Coronary artery (tissue), 2 donors: ENCODE data around the gene CAMSAP2.
A peak's percentile ranks its signal among the peaks of the same experiment; 100 is the strongest.

Source experiments
- DNase-seq: peaks from one replicate; pipeline ENCODE4 v3.0.0-alpha.2; 2017; ENCODE audit warnings: low spot score
- H3K27ac ChIP-seq, 2 donors: fragments of 200-600 bp; sonication (generic); one replicate each; pipeline ENCODE4 v1.5.1; 2016 to 2019
- H3K4me3 ChIP-seq: fragments of 200-600 bp; sonication (generic); 2 replicates; pipeline ENCODE4 v1.5.1; 2016; ENCODE audit warnings: mild to moderate bottlenecking, moderate library complexity
- CTCF ChIP-seq: fragments of 200-600 bp; sonication (generic); IDR thresholded peaks from one replicate; pipeline ENCODE4 v1.5.1; 2019; ENCODE audit warnings: antibody characterized with exemption

Gene CAMSAP2

GRCh38 chr1:200866521-200866920 lies 127.8 kb downstream of the CAMSAP2 start:
- Histone ChIP-seq H3K27ac (no peak overlapping the region), H3K4me3 (no peak overlapping the region)
- no peak for TF ChIP-seq CTCF
- DNase-seq: no peak

- H3K27ac ChIP-seq: no peak overlapping the region
- no peak overlapping the region for H3K4me3 ChIP-seq
- no peak for DNase-seq
- TF ChIP-seq CTCF: no peak
Observed at GRCh38 chr1:200867018-200867811, 128.5 kb downstream of the CAMSAP2 start.

- no peak overlapping the region for H3K4me3 ChIP-seq
- TF ChIP-seq CTCF: no peak
- no peak for DNase-seq
- H3K27ac ChIP-seq: no peak overlapping the region
Observed at GRCh38 chr1:200869376-200869752, 130.7 kb downstream of the CAMSAP2 start.

- no peak for TF ChIP-seq CTCF
- peak; percentile 69 for DNase-seq
- Histone ChIP-seq H3K4me3 (no peak overlapping the region), H3K27ac (no peak overlapping the region)
Observed at GRCh38 chr1:200869753-200870391, 131.2 kb downstream of the CAMSAP2 start.

GRCh38 chr1:200872446-200873115 lies 133.9 kb downstream of the CAMSAP2 start, which contains the start of gene GPR25:
GPR25 (plus strand) TSS chr1:200872981; CDS start chr1:200873038, 57 bp downstream.
- no peak for DNase-seq
- Histone ChIP-seq H3K27ac (no peak within 1 kb of the TSS), H3K4me3 (peak within 1 kb of the TSS; percentile 68)
- no peak for TF ChIP-seq CTCF

- H3K4me3 ChIP-seq: peak overlapping the region; percentile 68
- no peak overlapping the region for H3K27ac ChIP-seq
- DNase-seq: no peak
- no peak for TF ChIP-seq CTCF
Observed at GRCh38 chr1:200873116-200873670, 134.5 kb downstream of the CAMSAP2 start.
